H9 (cell line): ENCODE measurements around the gene MKX. TPM values are rescaled to one million over a fixed set of nuclear protein-coding genes. Genes with fewer than 3 reads are reported as not detected.

Source experiments
- DNase-seq: peaks from one replicate; pipeline ENCODE4 v3.0.0-alpha.2; 2017
- H2AFZ ChIP-seq: one replicate; pipeline ENCODE4 v1.6.1; 2013; ENCODE audit warnings: mild to moderate bottlenecking, low read length, control low read depth, moderate library complexity
- H2AK5ac ChIP-seq: 2 replicates; pipeline ENCODE4 v1.6.1; 2013; ENCODE audit warnings: low read length, control low read depth, mixed read lengths; ENCODE audit not compliant: insufficient read length
- H2BK120ac ChIP-seq: one replicate; pipeline ENCODE4 v1.6.1; 2013; ENCODE audit warnings: low read depth, mild to moderate bottlenecking, low read length, control low read depth, inconsistent platforms; ENCODE audit not compliant: poor library complexity, severe bottlenecking
- H2BK12ac ChIP-seq: 2 replicates; pipeline ENCODE4 v1.6.1; 2013; ENCODE audit warnings: low read length, control low read depth, mixed read lengths, low read depth; ENCODE audit not compliant: insufficient read length
- H2BK15ac ChIP-seq: 2 replicates; pipeline ENCODE4 v1.6.1; 2013; ENCODE audit warnings: low read depth, low read length, control low read depth
- H2BK20ac ChIP-seq: one replicate; pipeline ENCODE4 v1.6.1; 2013; ENCODE audit warnings: low read depth, mild to moderate bottlenecking, low read length, control low read depth, inconsistent platforms; ENCODE audit not compliant: poor library complexity, severe bottlenecking
- H2BK5ac ChIP-seq: 2 replicates; pipeline ENCODE4 v1.6.1; 2013; ENCODE audit warnings: low read length, control low read depth, mixed read lengths; ENCODE audit not compliant: insufficient read length
- H3K14ac ChIP-seq: 2 replicates; pipeline ENCODE4 v1.6.1; 2013; ENCODE audit warnings: low read length, control low read depth; ENCODE audit not compliant: insufficient read depth
- H3K18ac ChIP-seq: 2 replicates; pipeline ENCODE4 v1.6.1; 2013; ENCODE audit warnings: low read depth, mild to moderate bottlenecking, mixed read lengths, low read length, control low read depth; ENCODE audit not compliant: insufficient read length
- H3K23ac ChIP-seq: 2 replicates; pipeline ENCODE4 v1.6.1; 2013; ENCODE audit warnings: low read length, control low read depth, mixed read lengths, low read depth; ENCODE audit not compliant: insufficient read length
- H3K23me2 ChIP-seq: 2 replicates; pipeline ENCODE4 v1.6.1; 2013; ENCODE audit warnings: low read depth, mild to moderate bottlenecking, mixed read lengths, low read length, control low read depth; ENCODE audit not compliant: insufficient read length, poor library complexity, severe bottlenecking
- H3K27ac ChIP-seq: 2 replicates; pipeline ENCODE4 v1.5.1; 2013; ENCODE audit warnings: low read length, control low read depth, mixed read lengths, low read depth; ENCODE audit not compliant: insufficient read length
- H3K27me3 ChIP-seq: 2 replicates; pipeline ENCODE4 v1.6.1; 2013; ENCODE audit warnings: low read length, control low read depth, inconsistent platforms; ENCODE audit not compliant: insufficient read depth
- H3K4ac ChIP-seq: 2 replicates; pipeline ENCODE4 v1.6.1; 2013; ENCODE audit warnings: low read depth, mild to moderate bottlenecking, control low read depth, inconsistent platforms, low read length, moderate library complexity
- H3K4me1 ChIP-seq: 2 replicates; pipeline ENCODE4 v1.6.1; 2013; ENCODE audit warnings: low read length, control low read depth, inconsistent platforms; ENCODE audit not compliant: insufficient read depth
- H3K4me2 ChIP-seq: 2 replicates; pipeline ENCODE4 v1.6.1; 2013; ENCODE audit warnings: low read length, control low read depth, mixed read lengths; ENCODE audit not compliant: insufficient read length, insufficient read depth
- H3K56ac ChIP-seq: 2 replicates; pipeline ENCODE4 v1.6.1; 2013; ENCODE audit warnings: low read depth, mild to moderate bottlenecking, mixed read lengths, low read length, control low read depth; ENCODE audit not compliant: insufficient read length
- H3K79me1 ChIP-seq: 2 replicates; pipeline ENCODE4 v1.6.1; 2013; ENCODE audit warnings: low read depth, mild to moderate bottlenecking, moderate library complexity, low read length, control low read depth, inconsistent platforms; ENCODE audit not compliant: insufficient read depth, poor library complexity, severe bottlenecking
- H3K79me2 ChIP-seq: 2 replicates; pipeline ENCODE4 v1.6.1; 2013; ENCODE audit warnings: low read length, control low read depth, inconsistent platforms; ENCODE audit not compliant: insufficient read depth
- H3K9ac ChIP-seq: 2 replicates; pipeline ENCODE4 v1.6.1; 2013; ENCODE audit warnings: low read length, control low read depth, mixed read lengths; ENCODE audit not compliant: insufficient read length; ENCODE audit errors: extremely low read depth
- H3K9me3 ChIP-seq: one replicate; pipeline ENCODE4 v1.6.1; 2013; ENCODE audit warnings: low read depth, low read length, inconsistent platforms; ENCODE audit not compliant: control insufficient read depth
- H3T11ph ChIP-seq: one replicate; pipeline ENCODE4 v1.6.1; 2013; ENCODE audit warnings: mild to moderate bottlenecking, low read length, control low read depth, inconsistent platforms
- H4K20me1 ChIP-seq: one replicate; pipeline ENCODE4 v1.6.1; 2013; ENCODE audit not compliant: control insufficient read depth, insufficient read length, insufficient read depth
- H4K5ac ChIP-seq: 2 replicates; pipeline ENCODE4 v1.6.1; 2013; ENCODE audit warnings: low read depth, mild to moderate bottlenecking, mixed read lengths, low read length, control low read depth; ENCODE audit not compliant: insufficient read length
- H4K8ac ChIP-seq: replicated peaks from 2 replicates; pipeline ENCODE4 v1.6.1; 2013; ENCODE audit warnings: low read length, control low read depth, mixed read lengths, low read depth; ENCODE audit not compliant: insufficient read length
- H4K91ac ChIP-seq: 2 replicates; pipeline ENCODE4 v1.6.1; 2013; ENCODE audit warnings: low read depth, mild to moderate bottlenecking, moderate library complexity, mixed read lengths, low read length, control low read depth; ENCODE audit not compliant: insufficient read length
- H3K27ac Mint-ChIP-seq, 3 experiments: 2 replicates in 2 of 3; 3 replicates in 1 of 3; pipeline ENCODE4 v1.8.0; 2020 to 2021; ENCODE audit warnings: mixed read lengths in 3 of 3, mild to moderate bottlenecking in 1 of 3, moderate library complexity in 1 of 3
- H3K27me3 Mint-ChIP-seq: 2 replicates; pipeline ENCODE4 v1.8.0; 2021; ENCODE audit warnings: low read depth, mild to moderate bottlenecking, moderate library complexity, mixed read lengths
- H3K36me3 Mint-ChIP-seq, 3 experiments: 2 replicates in 2 of 3; 3 replicates in 1 of 3; pipeline ENCODE4 v1.8.0; 2020 to 2021; ENCODE audit warnings: low read depth in 3 of 3, mixed read lengths in 3 of 3; ENCODE audit not compliant: insufficient read depth in 1 of 3
- H3K4me1 Mint-ChIP-seq, 2 experiments: 2 replicates each; pipeline ENCODE4 v1.8.0; 2020; ENCODE audit warnings: mixed read lengths in 2 of 2
- H3K4me3 Mint-ChIP-seq, 2 experiments: 2 replicates in 1 of 2; 3 replicates in 1 of 2; pipeline ENCODE4 v1.8.0; 2020 to 2021; ENCODE audit warnings: mild to moderate bottlenecking in 2 of 2, mixed read lengths in 2 of 2, moderate library complexity in 1 of 2
- H3K9me3 Mint-ChIP-seq, 2 experiments: 2 replicates in 1 of 2; 3 replicates in 1 of 2; pipeline ENCODE4 v1.8.0; 2020; ENCODE audit warnings: mild to moderate bottlenecking in 2 of 2, mixed read lengths in 2 of 2, moderate library complexity in 1 of 2
- CTCF ChIP-seq: fragments of 200-600 bp; sonication (generic); conservative IDR thresholded peaks from 3 replicates; pipeline ENCODE4 v1.8.0; 2021; ENCODE audit warnings: antibody characterized with exemption, mild to moderate bottlenecking
- WGBS: extraction: QIAGEN DNeasy Blood & Tissue Kit; methylation state at CpG from one replicate; pipeline ENCODE4 v1.1.7; 2013; ENCODE audit warnings: missing lambda C conversion rate, low lambda C conversion rate, mixed read lengths; ENCODE audit not compliant: insufficient read length; ENCODE audit errors: extremely low coverage; 5-methylcytosine and 5-hydroxymethylcytosine counted together
- total RNA-seq: library from RNA; stranded (reverse); gene quantifications from 2 replicates; pipeline ENCODE4 v1.2.1, GENCODE V29; 2021

MKX gene
- total RNA-seq, 1 experiment from 2014 or later: 0.46 TPM

- H3K23ac ChIP-seq: no peak overlapping the region
- H3K18ac ChIP-seq: no peak overlapping the region
- no peaks in the 10 kb centered on the region for H4K20me1 ChIP-seq
- H3K4me1 ChIP-seq: no peaks in the 10 kb centered on the region
- no peak overlapping the region for H3T11ph ChIP-seq
- H4K91ac ChIP-seq: no peak overlapping the region
- H3K9me3 ChIP-seq: no peaks in the 10 kb centered on the region
- H3K27me3 ChIP-seq: no peaks in the 10 kb centered on the region
- no peak for TF ChIP-seq CTCF
- no peaks in the 10 kb centered on the region for H3K23me2 ChIP-seq
- H2BK5ac ChIP-seq: no peak overlapping the region
- no peak overlapping the region for H2BK15ac ChIP-seq
- no peak overlapping the region for H2AFZ ChIP-seq
- H3K4me1 Mint-ChIP-seq: no peaks in the 10 kb centered on the region
- H3K14ac ChIP-seq: no peak overlapping the region
- H3K27me3 Mint-ChIP-seq: no peaks in the 10 kb centered on the region
- no peak for DNase-seq
- H2BK120ac ChIP-seq: no peak overlapping the region
- H4K8ac ChIP-seq: no peak overlapping the region
- H3K4ac ChIP-seq: no peak overlapping the region
- no peak overlapping the region for H3K27ac ChIP-seq
- no peak overlapping the region for H2BK12ac ChIP-seq
- H3K4me2 ChIP-seq: no peak overlapping the region
- no peak overlapping the region for H3K4me3 Mint-ChIP-seq
- H3K27ac Mint-ChIP-seq: no peak overlapping the region
- no peak overlapping the region for H3K9ac ChIP-seq
- no peaks in the 10 kb centered on the region for H3K79me2 ChIP-seq
- no peaks in the 10 kb centered on the region for H3K36me3 Mint-ChIP-seq
- peak overlapping the region; percentile 1 for H2BK20ac ChIP-seq
- no peaks in the 10 kb centered on the region for H3K79me1 ChIP-seq
- no CpG with 5 or more reads among the region's 2 CpGs for WGBS
- no peak overlapping the region for H2AK5ac ChIP-seq
- H4K5ac ChIP-seq: no peak overlapping the region
- H3K9me3 Mint-ChIP-seq: no peaks in the 10 kb centered on the region
- H3K56ac ChIP-seq: no peak overlapping the region
Measured at GRCh38 chr10:27635699-27636270, 109.8 kb downstream of the MKX start.
